Right lobe of liver (tissue), 6 donors: ENCODE results near the gene GUCD1. TPM values are rescaled to one million over a fixed set of nuclear protein-coding genes. Genes with fewer than 3 reads are reported as not detected.
"Not testable (repeated sequence)": the region's sequence is repeated elsewhere in the genome, so short reads cannot be mapped to it uniquely, and the experiment has no call there.

Source experiments
- ATAC-seq, 4 donors: fragments of 200-7000 bp; cut with Tn5 transposase; one replicate each; pipeline ENCODE4 v1.9.1; 2020; ENCODE audit warnings: mild to moderate bottlenecking in 4 of 4, moderate library complexity in 4 of 4
- DNase-seq, 3 donors: peaks; one replicate each; pipeline ENCODE4 v3.0.0-alpha.2; 2020
- H3K27ac ChIP-seq, 3 donors: fragments of 200-600 bp; one replicate each; pipeline ENCODE4 v1.8.0; 2022
- H3K27me3 ChIP-seq, 2 donors: fragments of 200-600 bp; one replicate each; pipeline ENCODE4 v1.8.0; 2022
- H3K36me3 ChIP-seq, 4 donors: fragments of 200-600 bp; sonication (generic) in 1 of 4; one replicate each; pipeline versions ENCODE4 v1.5.1 to v1.8.0; 2017 to 2022; ENCODE audit warnings: control low read depth in 1 of 4
- H3K4me1 ChIP-seq, 4 donors: fragments of 200-600 bp; sonication (generic) in 1 of 4; one replicate each; pipeline versions ENCODE4 v1.5.1 to v1.8.0; 2017 to 2022; ENCODE audit warnings: control low read depth in 1 of 4
- H3K4me3 ChIP-seq, 3 donors: fragments of 200-600 bp; one replicate each; pipeline ENCODE4 v1.8.0; 2022
- H3K9me3 ChIP-seq, 4 donors: fragments of 200-600 bp; sonication (generic) in 1 of 4; one replicate each; pipeline versions ENCODE4 v1.5.1 to v1.8.0; 2017 to 2022; ENCODE audit warnings: control low read depth in 1 of 4
- POLR2A ChIP-seq: fragments of 450-650 bp; IDR thresholded peaks from one replicate; pipeline ENCODE4 v1.6.1; 2017; ENCODE audit warnings: antibody characterized with exemption, mild to moderate bottlenecking
- WGBS: methylation state at CpG from one replicate; pipeline ENCODE4 v1.1.6; 2018; ENCODE audit warnings: low coverage, low lambda C conversion rate; ENCODE audit not compliant: insufficient coverage; ENCODE audit errors: missing lambda C conversion rate; 5-methylcytosine and 5-hydroxymethylcytosine counted together
- intact Hi-C, 2 donors: fragments of 100-400 bp; cut with DNase I; formaldehyde crosslinking; loops; one replicate each; pipeline versions ENCODE4 v1.11.2 to v1.14.1; 2022
- total RNA-seq, 6 experiments: library from RNA; depleted of rRNA in 2 of 6; stranded (reverse); fragments of >200 nt in 2 of 6; fragmentation: NEBNext Ultra II Directional in 3 of 6; extraction: Animal tissue kit (Norgen Biotek cat#: 25700) in 3 of 6; gene quantifications; one replicate each; pipeline versions ENCODE4 v1.1.0 to v1.2.4, GENCODE V29; 2016 to 2023
- TF ChIP-seq, protein P1 (sequence below), 4 donors: fragments of 200-600 bp in 3 of 4; fragments of 450-650 bp in 1 of 4; IDR thresholded peaks; one replicate each; pipeline versions ENCODE4 v1.5.1 to v1.8.0; 2016 to 2022; ENCODE audit warnings: antibody characterized with exemption in 4 of 4, mild to moderate bottlenecking in 2 of 4
- donor health status: DM: no; HTN: yes; CAD: no.
- donor health status: DM: no; HTN: no; CAD: no.
- donor health status: DM: no; HTN: no; CAD: no.
- donor health status: DM: no; HTN: yes; CAD: no.
- donor health status: DM: no; HTN: yes; CAD: no.

Gene GUCD1
- total RNA-seq, 6 experiments from 2014 or later, result 94.0 to 281 (median 213) TPM

DNA sequence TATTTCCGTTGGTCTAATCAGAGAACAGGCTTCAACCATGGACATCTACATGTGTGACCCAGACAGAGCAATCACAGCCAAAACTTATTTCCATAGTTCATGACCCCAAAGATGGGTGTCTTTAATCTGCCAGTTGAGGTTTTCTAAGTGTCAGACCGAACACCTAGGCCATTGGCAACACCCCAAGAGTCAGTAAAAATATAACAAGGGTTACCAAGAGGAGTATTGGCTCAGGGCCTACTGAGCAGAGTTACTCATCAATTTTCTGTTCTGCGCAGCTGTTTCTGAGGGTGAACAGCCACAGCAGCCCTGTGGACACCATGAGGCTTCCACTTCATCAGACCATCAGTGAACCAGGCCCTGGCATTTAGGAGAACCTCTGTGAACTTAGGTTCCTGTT is 18.8 kb downstream of the GUCD1 start:
- H3K27me3 ChIP-seq, result no peaks in the 10 kb centered on the region
- no peak overlapping the region for H3K4me3 ChIP-seq
- peak overlapping the region in 1 of 3 donors; percentile 18 for H3K27ac ChIP-seq
- H3K36me3 ChIP-seq, result peaks cover 0 to 17% (median 7%) of the 10 kb centered on the region in 4 donors
- intact Hi-C loops, result no loop called here
- DNase-seq (peak in 1 of 3 donors; percentile 7), ATAC-seq (peak; percentile 46 to 63 (median 54))
- H3K9me3 ChIP-seq, result no peaks in the 10 kb centered on the region
- WGBS, result 7% methylated on average over 3 of the region's 3 CpGs
- H3K4me1 ChIP-seq, result peaks cover 0 to 64% (median 8%) of the 10 kb centered on the region in 4 donors
- TF ChIP-seq, protein P1, sequence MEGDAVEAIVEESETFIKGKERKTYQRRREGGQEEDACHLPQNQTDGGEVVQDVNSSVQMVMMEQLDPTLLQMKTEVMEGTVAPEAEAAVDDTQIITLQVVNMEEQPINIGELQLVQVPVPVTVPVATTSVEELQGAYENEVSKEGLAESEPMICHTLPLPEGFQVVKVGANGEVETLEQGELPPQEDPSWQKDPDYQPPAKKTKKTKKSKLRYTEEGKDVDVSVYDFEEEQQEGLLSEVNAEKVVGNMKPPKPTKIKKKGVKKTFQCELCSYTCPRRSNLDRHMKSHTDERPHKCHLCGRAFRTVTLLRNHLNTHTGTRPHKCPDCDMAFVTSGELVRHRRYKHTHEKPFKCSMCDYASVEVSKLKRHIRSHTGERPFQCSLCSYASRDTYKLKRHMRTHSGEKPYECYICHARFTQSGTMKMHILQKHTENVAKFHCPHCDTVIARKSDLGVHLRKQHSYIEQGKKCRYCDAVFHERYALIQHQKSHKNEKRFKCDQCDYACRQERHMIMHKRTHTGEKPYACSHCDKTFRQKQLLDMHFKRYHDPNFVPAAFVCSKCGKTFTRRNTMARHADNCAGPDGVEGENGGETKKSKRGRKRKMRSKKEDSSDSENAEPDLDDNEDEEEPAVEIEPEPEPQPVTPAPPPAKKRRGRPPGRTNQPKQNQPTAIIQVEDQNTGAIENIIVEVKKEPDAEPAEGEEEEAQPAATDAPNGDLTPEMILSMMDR (IDR thresholded peaks at IDR 0.05), result no peak
- no peak for TF ChIP-seq POLR2A

DNA sequence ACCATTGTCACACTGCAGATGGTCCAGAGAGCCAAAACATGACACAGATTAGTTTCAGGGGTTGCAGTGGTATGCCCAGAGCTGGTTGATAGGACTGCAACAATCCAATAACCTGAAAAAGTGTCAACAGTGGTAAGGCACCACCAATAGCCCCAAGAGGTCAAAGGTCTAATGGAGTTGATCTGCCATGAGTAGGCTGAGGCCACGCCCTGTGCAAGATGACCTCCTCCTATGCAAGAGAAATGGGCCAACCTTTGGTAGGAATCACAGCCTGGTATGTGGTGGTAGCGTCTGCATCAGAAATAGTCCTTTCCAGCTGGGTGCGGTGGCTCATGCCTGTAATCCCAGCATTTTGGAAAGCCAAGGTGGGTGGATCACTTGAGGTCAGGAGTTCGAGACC is 19.6 kb downstream of the GUCD1 start:
- H3K4me3 ChIP-seq, result no peak overlapping the region
- H3K27me3 ChIP-seq, result no peaks in the 10 kb centered on the region
- DNase-seq (no peak), ATAC-seq (peak in 1 of 4 donors; percentile 3)
- 88% methylated on average over 3 of the region's 4 CpGs for WGBS
- H3K36me3 ChIP-seq, result peaks cover 0 to 14% (median 7%) of the 10 kb centered on the region in 4 donors
- H3K9me3 ChIP-seq, result no peaks in the 10 kb centered on the region
- TF ChIP-seq POLR2A, result no peak
- TF ChIP-seq, protein P1 (IDR thresholded peaks at IDR 0.05), result no peak
- H3K27ac ChIP-seq, result peak overlapping the region in 1 of 3 donors; percentile 18
- intact Hi-C loops, result no loop called here
- peaks cover 0 to 60% (median 8%) of the 10 kb centered on the region in 4 donors for H3K4me1 ChIP-seq

DNA sequence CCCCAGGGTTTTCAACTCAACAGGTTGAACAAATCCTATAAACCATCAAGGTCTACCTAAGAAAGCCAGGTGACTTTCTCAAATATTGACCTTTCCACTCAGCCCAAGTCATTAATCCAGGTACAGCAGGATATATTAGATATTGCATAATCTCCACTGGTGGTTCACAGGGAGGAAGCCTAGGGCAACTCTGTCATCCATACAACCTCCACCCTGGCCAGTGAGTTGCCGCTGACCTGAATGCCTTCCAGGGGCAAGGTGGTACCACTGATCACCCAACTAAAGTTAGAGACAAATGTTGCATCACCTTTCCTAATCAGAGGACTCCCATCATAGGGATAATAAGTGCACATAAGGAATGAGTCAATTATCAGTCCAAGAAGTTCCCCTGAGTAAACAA is 22.9 kb downstream of the GUCD1 start:
- no peak for TF ChIP-seq POLR2A
- TF ChIP-seq, protein P1 (IDR thresholded peaks at IDR 0.05), result no peak
- ATAC-seq (peak; percentile 46 to 74 (median 62)), DNase-seq (no peak)
- H3K4me3 ChIP-seq, result no peak overlapping the region
- H3K4me1 ChIP-seq, result peaks cover 0 to 57% (median 13%) of the 10 kb centered on the region in 4 donors
- H3K36me3 ChIP-seq, result peaks cover 0 to 22% (median 9%) of the 10 kb centered on the region in 4 donors
- intact Hi-C loops, result no loop called here
- WGBS, result 30% methylated on average over 1 of the region's 1 CpG
- no peaks in the 10 kb centered on the region for H3K9me3 ChIP-seq
- peak overlapping the region in 1 of 3 donors; percentile 65 for H3K27ac ChIP-seq
- H3K27me3 ChIP-seq, result no peaks in the 10 kb centered on the region

DNA sequence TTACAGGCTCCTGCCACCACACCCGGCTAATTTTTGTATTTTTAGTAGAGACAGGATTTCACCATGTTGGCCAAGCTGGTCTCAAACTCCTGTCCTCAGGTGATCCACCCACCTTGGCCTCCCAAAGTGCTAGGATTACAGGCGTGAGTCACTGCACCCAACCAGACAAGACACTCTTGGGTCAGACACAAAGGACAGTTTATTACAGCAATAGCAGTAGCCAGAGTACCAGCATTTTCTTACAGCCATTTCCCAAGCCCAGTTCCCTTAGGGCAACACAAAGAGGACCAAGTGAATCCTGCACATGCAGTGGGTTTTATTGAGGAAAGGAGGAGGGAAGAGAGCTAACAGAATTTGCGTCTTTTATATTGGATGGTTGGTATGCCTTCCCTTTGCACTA is 24.0 kb downstream of the GUCD1 start:
- peaks cover 0 to 53% (median 8%) of the 10 kb centered on the region in 4 donors for H3K4me1 ChIP-seq
- H3K27ac ChIP-seq, result peak overlapping the region in 1 of 3 donors; percentile 65
- H3K4me3 ChIP-seq, H3K9me3 ChIP-seq, intact Hi-C loops, ATAC-seq, DNase-seq, H3K27me3 ChIP-seq: not testable (repeated sequence)
- peaks cover 0 to 33% (median 15%) of the 10 kb centered on the region in 4 donors for H3K36me3 ChIP-seq
- 64% methylated on average over 3 of the region's 3 CpGs for WGBS

DNA sequence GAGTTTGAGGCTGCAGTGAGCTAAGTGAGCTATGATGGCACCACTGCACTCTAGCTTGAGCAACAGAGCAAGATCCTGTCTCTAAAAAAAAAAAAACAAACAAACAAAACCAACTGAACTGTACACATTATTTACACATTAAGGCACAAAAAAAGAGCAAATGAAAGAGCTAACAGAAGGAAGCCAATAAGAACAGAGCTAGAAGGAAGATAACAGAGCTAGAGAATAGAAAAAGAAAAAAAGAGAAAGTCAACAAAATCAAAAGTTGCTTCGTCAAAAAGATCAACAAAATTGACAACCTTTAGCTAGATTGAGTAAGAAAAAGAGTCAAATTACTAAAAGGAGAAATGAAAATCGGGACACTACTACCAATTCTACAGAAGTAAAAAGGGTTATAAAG is 25.0 kb downstream of the GUCD1 start:
- H3K4me3 ChIP-seq, result no peak overlapping the region
- peaks cover 0 to 36% (median 17%) of the 10 kb centered on the region in 4 donors for H3K36me3 ChIP-seq
- peaks cover 0 to 47% (median 8%) of the 10 kb centered on the region in 4 donors for H3K4me1 ChIP-seq
- no peak for TF ChIP-seq POLR2A
- TF ChIP-seq, protein P1 (IDR thresholded peaks at IDR 0.05), result no peak
- DNase-seq, result no peak
- 4% methylated on average over 2 of the region's 2 CpGs for WGBS
- H3K9me3 ChIP-seq, result no peaks in the 10 kb centered on the region
- intact Hi-C loops, result loop anchor here in 1 of 2 donors (10.0 kb wide), 1 partner anchor 205 kb away; no protein-coding TSS in a partner anchor
- peak in 1 of 4 donors; percentile 39 for ATAC-seq
- H3K27me3 ChIP-seq, result no peaks in the 10 kb centered on the region
- H3K27ac ChIP-seq, result peak overlapping the region in 1 of 3 donors; percentile 65
